GM21390 (cell line): Measurements from ENCODE around the gene SRGAP1.
"Not testable (repeated sequence)": the region's sequence is repeated elsewhere in the genome, so short reads cannot be mapped to it uniquely, and the experiment has no call there.

Experiments used
- ATAC-seq: cut with Tn5 transposase; IDR thresholded peaks from one replicate; pipeline ENCODE4 v1.9.1; 2021; ENCODE audit not compliant: unreplicated experiment

Gene SRGAP1

DNA sequence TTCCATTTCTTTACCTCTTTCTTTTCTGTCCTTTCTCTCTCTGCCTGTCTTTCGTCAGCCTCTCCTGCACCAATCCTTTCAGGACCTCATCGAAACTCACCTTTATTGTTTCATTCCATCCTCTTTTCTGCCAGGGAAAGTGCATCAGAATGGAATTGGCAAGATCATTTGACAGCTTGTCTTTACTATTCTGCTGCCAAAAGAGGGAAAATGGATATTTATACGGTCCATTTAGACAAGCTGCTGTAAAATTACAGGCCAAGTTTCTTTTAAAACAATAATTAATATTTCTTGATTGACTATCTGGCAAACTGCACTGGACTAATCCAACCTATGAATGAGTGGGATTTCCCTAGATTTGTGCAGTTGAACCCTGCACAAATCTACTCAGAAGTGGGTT lies 7.6 kb upstream of the SRGAP1 start:
- no peak for ATAC-seq

DNA sequence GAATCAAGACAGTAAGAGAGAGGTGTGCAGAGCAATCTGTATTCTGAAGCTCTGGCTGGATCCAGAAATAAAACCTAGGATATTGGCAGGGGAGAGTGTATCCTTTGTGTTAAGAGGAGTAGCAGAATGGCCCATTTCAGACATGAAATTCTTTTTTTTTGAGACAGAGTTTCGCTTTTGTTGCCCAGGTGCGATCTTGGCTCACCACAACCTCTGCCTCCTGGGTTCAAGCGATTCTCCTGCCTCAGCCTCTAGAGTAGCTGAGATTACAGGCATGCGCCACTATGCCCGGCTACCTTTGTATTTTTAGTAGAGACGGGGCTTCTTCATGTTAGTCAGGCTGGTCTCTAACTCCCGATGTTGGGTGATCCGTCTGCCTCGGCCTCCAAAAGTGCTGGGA lies 6.1 kb upstream of the SRGAP1 start:
- ATAC-seq = no peak

DNA sequence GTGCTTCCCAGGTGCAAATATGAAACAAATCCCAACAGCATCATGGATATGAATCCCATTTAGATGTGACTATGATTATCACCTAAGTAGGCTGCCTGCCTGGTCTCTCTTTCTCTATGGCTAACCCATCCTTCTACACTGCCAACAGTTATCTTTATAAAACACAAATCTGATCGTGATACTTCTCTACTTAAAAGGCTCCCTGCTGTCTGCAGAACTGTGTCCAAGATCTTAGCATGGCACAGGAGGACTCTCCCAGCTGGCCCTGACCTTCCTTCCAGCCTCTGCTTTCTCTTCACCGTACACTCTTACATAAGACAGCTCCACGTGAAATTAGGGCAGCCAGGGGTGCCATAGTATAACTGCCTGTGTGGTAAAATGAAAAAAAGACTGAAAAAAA lies 3.5 kb upstream of the SRGAP1 start:
- ATAC-seq = no peak

DNA sequence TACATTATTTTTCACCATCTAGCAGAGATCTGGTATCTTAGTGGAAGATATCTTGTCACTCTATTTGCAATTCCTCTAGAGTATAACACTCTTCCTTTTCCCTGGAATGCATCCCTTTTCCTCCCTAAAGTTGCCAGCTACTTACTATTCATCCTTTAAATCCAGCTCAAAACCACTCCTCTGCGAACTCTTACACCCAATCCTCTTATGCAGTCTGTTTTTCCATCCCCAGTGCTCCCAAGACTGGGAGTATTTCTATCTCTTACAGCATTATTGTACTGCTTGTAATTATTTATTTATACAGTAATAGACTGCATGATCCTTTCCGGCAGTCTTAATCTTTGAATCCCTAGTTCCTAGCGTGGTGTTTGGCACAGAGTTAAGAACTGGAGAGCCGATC lies 2.9 kb upstream of the SRGAP1 start:
- no peak for ATAC-seq

DNA sequence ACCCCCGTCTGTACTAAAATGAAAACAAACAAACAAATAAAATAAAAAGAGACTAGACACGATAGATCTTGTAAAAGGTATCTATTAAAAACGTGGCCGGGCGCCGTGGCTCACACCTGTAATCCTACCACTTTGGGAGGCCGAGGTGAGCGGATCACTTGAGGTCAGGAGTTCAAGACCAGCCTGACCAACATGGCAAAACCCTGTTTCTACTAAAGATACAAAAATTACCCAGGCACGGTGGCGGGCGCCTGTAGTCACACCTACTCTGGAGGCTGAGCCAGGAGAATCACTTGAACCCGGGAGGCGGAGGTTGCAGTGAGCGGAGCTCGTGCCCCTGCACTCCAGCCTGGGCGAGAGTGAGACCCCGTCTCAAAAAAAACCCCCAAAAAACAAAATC lies 1.8 kb upstream of the SRGAP1 start:
- ATAC-seq = not testable (repeated sequence)

DNA sequence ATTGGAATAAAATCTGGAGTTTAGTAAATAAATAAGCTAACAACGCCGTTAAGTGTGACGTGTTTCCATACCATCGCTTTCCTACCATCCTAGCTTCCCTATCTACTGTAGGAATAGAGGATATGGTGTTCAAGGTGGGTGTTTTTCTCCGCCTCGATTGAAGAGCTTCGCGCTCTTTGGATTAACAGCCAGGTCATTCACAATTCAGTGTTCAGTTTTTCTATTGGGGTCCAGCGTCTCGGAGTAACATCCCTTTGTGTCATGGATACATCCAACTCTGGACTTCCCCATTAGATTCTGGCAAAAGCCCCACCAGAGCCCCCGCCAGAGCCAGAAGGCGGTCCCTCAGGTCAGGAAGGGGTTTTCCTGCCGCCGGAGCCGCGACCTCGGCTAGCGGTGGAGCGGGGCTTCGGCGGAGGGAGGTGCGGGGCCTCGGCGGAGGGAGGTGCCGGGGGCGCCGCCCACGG lies 1.2 kb upstream of the SRGAP1 start:
- ATAC-seq = no peak

DNA sequence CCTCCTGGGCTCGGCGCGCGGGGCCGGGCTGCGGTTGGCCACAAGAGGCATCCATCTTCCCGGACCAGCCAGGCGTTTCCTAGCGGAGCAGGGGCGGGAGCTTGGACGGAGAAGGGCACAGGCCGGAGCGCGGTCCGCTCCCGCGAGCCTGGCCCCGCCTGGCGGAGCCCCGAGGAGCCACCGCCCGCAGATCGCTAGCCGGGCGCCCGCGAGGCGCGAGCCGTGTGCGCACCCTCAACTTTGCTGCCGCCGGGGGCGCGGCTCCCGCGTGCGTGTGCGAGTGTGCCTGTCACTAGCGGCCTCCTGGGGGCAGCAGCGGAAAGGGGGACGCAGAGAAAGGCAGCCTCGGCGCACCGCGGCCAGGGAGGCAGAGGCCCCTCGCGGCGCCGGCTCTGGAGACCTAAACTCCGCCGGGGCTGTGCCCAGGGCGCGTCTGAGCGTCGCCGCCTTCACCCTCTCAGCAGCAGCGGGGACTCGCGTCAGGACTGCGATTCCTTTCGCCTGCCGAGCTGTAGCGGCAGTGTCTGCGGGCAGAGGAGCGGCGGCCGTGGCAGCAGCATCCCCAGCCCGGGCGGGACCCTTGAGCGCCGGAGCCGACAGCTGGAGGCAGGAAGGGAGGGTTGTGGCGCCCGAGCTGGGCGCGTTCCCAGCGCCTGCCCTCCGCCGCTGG lies 644 bp upstream of the SRGAP1 start:
- peak; percentile 97 for ATAC-seq

DNA sequence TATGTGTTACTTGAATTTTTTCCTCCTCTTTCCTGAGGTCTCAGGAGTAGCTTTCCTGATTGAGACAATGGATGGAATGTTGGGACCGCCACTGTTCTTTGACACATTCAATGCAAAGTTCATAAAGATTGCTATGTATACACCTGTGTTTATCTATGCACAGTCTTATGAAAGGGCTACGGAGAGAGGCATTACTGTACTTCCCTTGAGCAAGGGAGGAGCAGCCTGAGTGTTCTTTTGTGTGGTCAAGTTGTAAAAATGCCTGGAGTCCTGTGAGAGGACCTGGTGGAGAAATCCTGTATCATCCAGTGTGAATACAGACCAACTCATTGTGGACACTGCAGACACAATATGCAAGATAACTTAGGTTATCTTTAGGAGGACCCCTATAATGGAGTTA lies 1.2 kb downstream of the SRGAP1 start:
- no peak for ATAC-seq

DNA sequence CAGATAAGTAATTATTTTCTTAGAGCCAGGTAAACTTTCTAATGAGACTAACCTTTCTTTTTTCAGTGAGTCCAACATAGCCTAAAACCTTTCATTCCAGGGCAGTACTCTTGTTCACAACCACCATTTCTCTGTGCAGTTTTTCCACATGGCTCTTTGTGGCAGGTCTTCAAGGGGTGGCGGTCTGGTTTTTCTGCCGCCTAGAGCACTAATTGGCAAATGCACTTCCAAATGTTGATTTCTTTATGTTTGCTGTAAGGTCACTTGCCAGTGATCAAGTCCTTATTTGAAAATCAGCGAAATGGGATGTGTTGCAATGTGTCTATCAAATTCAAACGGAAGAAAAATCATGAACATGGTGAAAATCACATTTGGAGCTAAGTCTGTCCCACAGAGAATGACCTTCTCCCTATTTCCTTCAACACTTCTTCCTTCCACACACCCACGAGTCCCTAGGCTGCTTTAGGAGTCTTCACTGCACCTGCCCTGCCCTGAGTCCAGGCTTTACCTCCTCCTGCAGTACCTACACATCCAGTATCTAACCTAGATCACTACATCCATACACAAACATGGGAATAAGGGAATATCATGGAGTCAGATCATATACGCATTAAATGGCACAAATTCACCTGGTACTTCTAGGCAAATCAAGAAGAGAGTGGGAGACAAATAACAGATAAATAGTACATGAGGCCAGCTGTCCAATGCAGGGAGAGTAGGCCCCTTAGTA lies 1.9 kb downstream of the SRGAP1 start:
- ATAC-seq = no peak

DNA sequence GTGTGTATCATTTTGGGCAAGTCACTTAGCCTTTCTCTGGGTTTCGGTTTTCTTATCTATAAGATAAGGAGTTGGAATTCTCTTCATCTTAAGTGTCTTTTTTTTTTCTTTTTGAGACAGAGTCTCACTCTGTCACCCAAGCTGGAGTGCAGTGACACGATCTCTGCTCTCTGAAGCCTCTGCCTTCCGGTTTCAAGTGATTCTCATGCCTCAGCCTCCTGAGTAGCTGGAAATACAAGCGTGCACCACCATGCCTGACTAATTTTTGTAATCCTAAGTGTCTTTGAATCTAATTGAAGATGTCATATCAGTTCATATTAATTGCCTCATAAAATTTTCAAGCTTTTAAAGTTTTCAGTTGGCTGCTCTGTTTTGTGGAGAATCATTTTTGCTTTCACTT lies 4.0 kb downstream of the SRGAP1 start:
- no peak for ATAC-seq

DNA sequence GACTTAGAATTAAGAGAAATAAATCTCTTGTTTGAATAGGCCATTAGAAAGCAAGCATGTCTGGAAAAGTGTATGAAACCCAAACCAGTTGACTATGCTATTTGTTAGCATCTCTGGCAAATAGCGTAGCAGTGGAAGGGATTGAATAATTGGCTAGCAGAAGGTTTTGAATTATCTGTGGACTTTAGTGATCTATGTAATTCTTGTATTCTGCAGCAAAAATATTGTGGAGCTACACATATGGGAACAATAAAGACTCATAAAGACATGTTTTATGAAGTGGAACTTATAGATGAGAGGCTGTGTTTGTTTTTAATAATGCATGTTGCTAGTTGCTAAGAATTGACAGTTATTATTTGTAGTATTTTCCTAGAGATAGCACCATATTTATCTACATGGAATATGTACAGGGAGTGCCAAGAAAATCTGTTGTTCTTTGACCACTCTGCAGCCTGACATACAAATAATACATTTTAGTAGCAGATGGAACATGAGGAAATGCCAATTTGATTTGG lies 4.7 kb downstream of the SRGAP1 start:
- ATAC-seq = no peak

DNA sequence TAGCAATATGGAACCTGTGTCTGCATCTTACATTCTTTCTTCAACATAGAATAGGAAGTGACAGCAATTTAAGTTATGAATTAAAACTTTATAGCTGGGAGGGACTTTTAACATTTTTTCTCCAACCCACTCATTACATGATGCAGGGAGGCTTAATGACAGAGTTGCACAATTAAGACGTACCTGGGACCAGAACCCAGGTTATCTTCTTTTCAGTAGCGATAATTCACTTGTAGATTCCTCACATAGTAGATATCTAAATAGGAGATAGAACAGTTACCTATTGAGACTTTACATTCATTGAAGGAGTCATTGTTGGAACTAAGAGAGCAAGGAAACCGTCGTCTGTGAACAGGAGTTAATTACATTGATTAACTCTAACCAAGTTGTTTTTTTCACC lies 5.1 kb downstream of the SRGAP1 start:
- no peak for ATAC-seq

DNA sequence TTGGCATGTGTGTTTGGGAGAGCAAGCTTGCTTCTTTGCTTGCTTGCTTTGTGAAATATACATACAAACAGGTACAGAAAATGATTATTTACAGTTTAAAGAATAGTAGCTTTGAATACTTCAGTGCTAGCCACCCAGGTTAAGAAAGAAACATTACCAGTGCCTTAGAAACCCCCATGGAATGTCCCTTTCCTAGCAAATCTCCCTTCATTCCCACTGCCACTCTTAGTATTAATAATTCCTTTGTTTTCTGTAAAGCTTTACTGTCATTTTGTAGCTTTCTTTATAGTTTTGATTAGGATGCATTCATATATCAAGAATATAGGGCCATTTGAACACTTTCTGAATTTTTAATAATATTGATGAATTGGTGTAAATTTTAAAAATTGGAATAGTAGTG lies 9.5 kb downstream of the SRGAP1 start:
- no peak for ATAC-seq

DNA sequence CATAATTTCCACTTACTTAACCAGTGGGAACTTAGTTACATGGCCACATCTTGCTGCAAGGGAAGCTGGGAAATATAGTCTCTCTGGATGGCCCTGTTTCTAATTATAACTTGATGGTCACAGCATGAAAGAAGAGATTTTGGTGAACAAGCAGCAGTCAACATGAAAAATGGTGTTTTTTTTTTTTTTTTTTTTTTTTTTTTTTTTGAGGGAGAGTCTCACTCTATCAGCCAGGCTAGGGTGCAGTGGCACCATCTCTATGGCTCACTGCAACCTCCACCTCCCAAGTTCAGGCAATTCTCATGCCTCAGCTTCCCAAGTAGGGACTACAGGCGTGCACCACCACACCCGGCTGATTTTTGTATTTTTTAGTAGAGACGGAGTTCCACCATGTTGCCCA lies 10.8 kb downstream of the SRGAP1 start:
- ATAC-seq = no peak

DNA sequence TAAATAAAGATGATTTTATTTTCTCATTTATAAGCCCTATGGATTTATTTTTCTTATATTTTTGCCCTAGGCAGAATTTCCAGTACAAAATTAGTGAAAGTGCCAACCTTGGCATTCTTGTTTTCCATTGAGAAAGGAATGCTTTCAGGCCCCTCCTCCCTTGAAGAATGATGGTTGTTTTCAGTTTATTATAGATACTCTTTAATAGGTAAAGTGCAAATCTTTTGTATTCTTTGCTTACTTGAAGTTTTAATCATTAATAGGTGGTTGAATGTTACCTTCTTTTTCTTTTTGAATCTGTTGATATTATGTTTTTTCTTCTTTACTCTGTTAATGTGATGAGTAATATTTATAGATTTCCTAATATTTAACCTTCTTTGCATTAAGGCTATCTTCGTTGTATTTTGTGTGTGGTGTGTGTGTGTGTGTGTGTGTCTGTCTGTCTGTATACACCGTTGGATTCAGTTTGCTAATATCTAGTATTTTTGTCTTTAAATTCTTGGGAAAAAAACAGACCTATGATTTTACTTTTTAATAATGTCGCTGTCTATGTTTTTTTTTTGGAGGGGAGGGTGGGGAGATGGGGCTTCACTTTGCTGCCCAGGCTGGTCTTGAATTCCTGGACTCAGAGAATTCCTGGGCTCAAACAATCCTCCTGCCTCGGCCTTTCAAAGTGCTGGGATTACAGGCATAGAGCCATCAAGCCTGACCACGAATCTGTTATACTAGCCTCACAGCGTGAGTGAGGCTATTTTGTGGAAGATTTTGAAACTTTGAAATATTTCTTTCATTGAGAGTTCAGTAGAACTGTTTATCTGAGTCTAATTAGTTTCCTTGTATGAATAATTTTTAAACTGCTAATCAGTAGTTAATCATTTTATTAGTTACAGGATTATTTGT lies 13.5 kb downstream of the SRGAP1 start:
- no peak for ATAC-seq

DNA sequence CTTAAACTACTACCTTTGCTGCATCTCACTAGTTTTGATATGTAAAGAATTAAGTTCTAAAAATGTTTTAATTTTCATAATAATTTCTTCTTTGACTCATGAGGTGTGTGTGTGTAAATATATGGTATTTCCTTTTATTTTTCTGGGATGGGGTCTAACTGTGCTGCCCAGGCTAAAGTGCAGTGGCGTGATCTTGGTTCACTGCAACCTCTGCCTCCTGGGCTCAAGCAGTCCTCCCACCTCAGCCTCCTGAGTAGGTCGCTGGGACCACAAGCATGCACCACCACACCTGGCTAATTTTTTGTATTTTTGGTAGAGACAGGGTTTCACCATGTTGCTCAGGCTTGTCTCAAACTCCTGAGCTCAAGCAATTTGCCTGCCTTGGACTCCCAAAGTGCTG lies 15.4 kb downstream of the SRGAP1 start:
- ATAC-seq = not testable (repeated sequence)

DNA sequence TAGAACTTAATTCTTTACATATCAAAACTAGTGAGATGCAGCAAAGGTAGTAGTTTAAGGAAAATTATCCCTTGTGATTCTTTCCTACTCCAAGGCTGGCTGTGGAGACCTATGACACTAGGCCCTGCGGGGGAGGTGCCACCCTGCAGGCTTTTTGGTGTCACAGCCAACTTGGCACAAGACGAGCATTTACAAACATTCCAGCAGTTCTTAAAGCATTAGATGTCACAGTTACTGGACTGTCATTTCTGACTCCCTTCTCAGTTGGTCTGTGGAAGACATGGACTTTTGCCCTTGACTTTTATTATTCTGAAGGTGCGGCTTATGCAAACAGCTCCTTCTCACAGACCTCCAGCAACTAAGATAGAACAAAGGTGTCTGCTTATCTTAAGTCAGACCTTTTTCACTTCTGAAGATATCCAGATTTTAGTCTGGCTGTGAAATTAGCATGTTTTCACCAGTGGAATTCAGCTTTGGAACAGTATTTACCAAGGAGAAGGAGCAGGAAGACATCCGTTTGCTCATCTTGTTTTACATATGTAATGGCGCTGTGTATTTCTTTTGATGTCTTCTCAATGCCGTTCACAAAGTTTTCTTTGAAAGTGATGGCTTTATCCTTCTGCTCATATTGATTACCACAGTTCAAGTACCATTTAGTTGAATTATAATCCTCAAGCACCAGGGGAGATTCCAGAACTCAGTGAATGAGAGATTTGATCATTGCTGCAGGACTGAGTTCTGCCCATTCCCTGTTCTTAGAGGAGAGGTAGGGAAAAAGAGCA lies 17.9 kb downstream of the SRGAP1 start:
- no peak for ATAC-seq

DNA sequence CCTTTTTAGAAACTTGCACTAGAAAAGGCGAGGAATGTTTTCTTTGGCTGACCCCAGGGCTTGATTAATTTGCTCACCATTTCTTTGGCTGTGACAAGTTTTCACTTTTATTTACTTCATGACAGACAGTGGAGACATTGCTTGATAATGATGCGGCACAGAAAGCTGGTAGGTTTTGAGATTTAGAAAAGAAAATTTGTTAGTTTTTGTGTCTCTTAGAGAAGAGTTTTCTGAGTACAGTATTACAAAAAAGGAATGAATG lies 18.4 kb downstream of the SRGAP1 start:
- ATAC-seq = no peak

DNA sequence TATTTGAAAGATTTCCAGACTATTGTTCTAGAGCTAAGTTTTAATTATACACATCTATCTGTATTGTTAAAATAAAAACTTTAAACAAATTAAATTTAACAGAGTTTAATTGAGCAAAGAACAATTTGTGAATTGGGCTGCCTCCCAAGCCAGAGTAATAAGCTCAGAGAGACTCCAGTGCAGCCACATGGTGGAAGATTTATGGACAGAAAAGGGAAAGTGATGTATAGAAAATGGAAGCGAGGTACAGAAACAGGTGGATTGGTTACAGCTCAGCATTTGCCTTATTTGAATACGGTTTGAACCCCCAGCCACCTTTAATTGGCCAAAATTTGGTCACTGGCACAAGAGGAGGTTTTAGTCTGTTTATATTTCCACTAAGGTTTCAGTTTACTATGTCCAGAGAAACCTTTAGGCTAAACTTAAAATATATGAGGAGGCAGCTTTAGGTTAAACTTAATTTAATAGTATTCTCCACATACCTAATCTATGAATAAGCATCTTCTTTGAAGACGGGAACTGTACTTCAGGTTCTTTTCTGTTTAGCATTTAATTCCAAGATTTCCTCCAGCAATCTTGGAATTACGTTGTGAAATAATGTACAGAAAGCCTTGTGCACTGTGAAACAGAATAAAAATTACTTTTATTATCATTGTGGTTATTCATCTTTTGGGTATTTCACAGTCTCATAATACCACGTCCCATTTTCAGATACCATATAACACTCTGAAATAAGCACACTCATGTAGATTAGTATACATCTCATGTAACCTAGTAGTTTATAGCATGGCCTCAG lies 19.4 kb downstream of the SRGAP1 start:
- ATAC-seq = no peak

DNA sequence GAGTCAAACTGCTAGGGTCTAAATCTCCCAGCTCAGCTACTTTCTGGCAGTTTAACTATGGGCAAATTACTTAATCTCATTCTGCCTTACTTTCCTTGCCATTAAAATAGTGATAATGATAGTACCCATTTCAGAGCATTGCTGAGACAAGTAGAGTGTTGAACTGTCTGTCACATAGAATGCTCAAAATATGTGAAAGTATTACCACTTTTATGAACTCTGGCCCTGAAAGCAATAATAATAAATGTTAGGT lies 19.9 kb downstream of the SRGAP1 start:
- ATAC-seq = no peak

DNA sequence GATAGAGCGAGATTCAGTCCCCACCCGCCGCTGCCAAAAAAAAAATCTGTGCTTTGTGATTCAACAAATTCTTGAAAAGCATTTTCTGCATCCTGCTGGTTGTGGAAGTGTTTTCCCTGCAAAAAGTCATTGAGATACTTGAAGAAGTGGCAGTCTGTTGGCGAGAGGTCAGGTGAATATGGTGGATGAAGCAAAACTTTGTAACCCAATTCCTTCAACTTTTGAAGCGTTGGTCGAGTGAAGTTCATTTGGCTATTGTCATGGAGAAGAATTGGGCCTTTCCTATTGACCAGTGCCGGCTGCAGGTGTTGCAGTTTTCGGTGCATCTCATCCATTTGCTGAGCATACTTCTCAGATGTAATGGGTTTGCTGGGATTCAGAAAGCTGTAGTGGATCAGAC lies 20.9 kb downstream of the SRGAP1 start:
- no peak for ATAC-seq
